GM19452 (cell line): ENCODE data around the gene ADGRG1.

Experiments
- ATAC-seq: cut with Tn5 transposase; IDR thresholded peaks from one replicate; pipeline ENCODE4 v1.9.1; 2021; ENCODE audit not compliant: unreplicated experiment

The ADGRG1 gene

GRCh38 chr16:57647136-57647875, 18.9 kb downstream of the ADGRG1 start:
- ATAC-seq = no peak

- no peak for ATAC-seq
These were observed 19.7 kb downstream of the ADGRG1 start for GRCh38 chr16:57648125-57648524.

- ATAC-seq = peak; percentile 62
These were observed 20.4 kb downstream of the ADGRG1 start for GRCh38 chr16:57648581-57649442.

- no peak for ATAC-seq
These were observed 21.0 kb downstream of the ADGRG1 start for GRCh38 chr16:57649443-57649751.

GRCh38 chr16:57649846-57650245, 21.4 kb downstream of the ADGRG1 start:
- ATAC-seq = no peak

GRCh38 chr16:57651344-57652333, 23.2 kb downstream of the ADGRG1 start:
- no peak for ATAC-seq

GRCh38 chr16:57652695-57653471, 24.5 kb downstream of the ADGRG1 start:
- no peak for ATAC-seq

- no peak for ATAC-seq
These were observed 25.5 kb downstream of the ADGRG1 start for GRCh38 chr16:57653936-57654335.

GRCh38 chr16:57656342-57656955, 28.0 kb downstream of the ADGRG1 start:
- no peak for ATAC-seq

GRCh38 chr16:57657228-57657627, 28.8 kb downstream of the ADGRG1 start:
- ATAC-seq = no peak

- no peak for ATAC-seq
These were observed 29.9 kb downstream of the ADGRG1 start for GRCh38 chr16:57658130-57658877.

- ATAC-seq = no peak
These were observed 30.6 kb downstream of the ADGRG1 start for GRCh38 chr16:57658878-57659674.

- no peak for ATAC-seq
These were observed 32.5 kb downstream of the ADGRG1 start for GRCh38 chr16:57660715-57661463.

GRCh38 chr16:57661510-57661909, 33.1 kb downstream of the ADGRG1 start:
- ATAC-seq = no peak

GRCh38 chr16:57661936-57662906, 33.8 kb downstream of the ADGRG1 start:
- ATAC-seq = no peak

GRCh38 chr16:57663436-57663835, 35.0 kb downstream of the ADGRG1 start:
- no peak for ATAC-seq
